COR-L47 (cell line): ENCODE results near the gene FAM118B.

Source experiments
- DNase-seq: peaks from one replicate; lab custom pipeline; 2025; lab: John Stamatoyannopoulos, UW

The FAM118B gene

DNA sequence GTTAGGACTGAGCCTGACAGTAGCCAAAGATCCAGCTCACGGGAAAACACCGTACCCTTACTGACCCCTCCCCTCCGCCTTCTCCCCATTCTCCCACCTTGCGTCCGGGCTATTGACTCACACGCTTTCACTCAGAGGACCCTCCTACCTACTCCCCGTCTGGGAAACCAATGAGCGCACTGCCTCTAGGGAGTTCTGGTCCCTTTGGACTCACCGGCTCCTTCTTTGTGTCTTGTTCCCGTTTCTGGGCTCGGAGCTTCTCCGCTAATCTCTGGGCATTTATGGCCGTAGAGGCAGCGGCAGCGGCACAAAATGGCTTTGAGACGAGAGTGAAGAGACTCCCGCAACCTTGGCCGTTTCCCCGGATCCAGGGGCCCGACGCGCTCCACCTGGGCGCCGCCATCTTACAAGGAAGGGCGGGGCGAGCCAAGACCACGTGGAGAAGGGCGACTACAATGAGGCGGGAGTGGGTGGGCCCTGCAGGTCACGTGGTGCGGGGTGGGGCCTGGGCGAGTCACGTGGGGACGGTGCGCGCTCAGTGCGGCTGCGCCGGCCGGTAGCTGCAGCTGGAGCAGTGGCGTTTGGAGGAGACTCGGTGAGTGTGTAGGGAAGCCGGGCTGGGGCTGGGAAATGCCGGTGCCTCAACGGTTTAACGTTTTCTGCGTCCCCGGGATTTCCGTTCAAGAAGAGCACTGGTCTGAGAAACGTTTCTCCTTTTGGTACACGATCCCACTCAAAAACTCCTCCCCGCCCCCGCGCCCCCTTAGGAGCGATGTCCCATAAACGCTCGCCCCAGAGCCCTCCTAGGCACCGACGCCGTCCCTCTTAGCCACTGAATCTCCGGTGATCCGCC is at the start of gene FAM118B, which contains the start of gene RPUSD4:
Gene FAM118B, plus strand, starts transcription at position 547 of the 853 bp plus-strand sequence. CDS start 23,220 bp downstream, outside the sequence.
Gene RPUSD4, minus strand, starts transcription at position 415 of the 853 bp plus-strand sequence. Its CDS starts 12 bp downstream, at position 403.
- peak; percentile 93 for DNase-seq

DNA sequence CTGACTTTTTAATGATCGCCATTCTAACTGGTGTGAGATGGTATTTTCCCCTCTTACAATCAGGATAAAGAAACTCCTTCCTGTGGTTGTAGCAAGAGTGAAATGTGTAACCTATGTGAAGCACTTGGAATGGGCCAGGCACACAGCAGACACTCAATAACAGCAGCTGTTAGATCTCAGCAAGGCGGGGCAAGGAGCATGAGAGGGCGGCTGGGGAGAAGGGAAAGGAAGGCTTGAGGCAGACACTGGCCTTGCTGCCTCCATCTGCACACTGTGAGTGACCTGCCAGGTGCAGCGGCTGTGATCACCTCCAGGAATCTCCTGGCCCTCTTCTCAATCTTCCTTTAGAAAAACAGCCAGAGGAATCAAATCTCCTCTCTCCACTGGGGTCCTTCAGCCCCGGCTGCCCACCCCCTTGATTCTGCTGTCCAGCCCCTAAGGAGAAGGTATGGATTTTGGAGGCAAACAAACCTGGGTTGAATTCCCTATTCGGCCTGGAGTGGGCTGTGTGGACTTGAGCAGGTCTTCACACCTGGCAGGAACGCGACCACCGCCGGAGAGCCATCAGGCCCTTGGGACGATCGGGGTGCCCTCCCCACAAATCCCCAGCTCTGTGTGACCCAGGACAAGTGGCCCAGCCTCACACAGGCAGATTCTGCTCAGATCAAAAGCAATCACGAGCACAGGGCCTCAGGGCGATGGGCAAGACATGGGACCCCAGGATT is 49.1 kb upstream of the FAM118B start:
- no peak for DNase-seq

DNA sequence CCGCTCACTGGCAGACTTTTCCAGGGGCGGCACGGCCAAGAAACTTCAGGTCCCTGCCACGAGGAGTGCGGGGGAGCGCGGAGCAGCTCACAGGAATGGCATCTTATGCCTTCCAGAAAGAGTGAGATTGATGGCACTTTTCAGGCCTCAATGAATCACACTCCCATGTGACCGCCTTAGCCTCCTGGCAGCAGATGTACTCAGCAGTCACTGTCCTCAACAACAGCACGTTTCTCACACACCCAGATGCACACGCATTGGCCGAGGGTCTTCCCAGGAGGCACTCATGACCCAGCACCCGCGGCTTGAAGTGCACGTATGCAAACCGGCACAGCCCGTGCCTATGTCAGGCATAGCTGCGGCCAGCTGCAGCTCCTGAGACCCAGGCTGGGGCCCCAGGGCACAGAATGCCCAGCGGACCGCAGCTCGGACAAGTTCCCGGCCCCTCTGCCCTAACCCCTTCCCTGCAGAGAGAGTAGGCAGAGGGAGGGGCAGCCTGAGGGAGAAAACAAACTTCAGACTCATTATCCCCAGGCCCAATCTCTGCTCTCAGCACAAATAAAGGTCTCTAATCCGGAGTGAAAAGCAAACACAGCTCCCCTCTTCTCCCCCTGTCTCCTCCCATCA is 48.4 kb upstream of the FAM118B start:
- no peak for DNase-seq

DNA sequence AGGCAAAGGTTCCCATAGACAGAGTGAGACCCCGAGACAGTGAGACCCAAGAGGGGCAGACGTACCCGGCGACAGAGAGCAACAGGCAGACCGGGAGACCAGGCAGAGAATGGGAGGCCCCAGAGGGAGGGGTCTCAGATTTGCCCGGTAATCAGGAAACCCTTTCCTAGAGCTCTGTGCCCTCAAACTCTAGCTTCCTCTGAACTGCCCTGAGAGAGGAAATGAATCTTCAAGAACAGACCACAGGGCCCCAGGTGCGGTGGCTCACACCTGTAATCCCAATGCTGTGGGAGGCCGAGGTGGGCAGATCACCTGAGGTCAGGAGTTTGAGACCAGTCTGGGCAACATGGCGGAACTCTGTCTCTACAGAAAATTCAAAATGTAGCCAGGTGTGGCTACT is 47.8 kb upstream of the FAM118B start:
- no peak for DNase-seq

DNA sequence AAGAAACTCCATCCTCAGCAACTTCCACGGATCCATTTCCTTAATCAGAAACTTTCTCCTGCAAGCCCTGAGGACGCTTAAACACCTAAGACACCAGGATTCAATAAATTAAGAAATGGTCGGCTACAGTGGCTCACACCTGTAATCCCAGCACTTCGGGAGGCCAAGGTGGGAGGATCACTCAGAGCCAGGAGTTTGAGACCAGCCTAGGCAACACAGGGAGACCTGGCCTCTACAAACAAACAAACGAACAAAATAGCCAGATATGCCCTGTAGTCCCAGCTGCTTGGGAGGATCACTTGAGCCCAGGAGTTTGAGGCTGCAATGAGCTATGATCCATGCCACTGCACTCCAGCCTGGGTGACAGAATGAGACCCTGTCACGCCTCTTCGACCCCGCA is 46.8 kb upstream of the FAM118B start:
- DNase-seq, result no peak

DNA sequence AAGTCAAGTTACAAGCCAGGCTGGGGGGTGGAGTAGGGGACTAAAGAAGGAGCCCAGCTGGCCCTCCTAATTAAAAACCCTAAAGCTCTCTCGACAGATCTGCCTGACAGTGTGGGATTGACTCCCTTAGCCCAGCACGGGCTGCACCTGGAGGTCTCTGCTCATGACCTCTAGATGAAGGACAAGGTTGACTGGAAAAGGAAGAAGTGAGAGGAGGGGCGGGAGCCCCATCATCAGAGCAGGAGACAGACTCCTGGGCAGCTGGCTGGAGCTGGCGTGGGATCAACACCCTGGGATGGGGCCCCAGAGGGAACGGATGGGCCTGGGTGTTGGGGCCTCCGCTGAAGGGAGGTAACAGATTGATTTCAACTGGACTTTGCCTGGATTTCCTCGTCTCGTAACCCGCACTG is 46.3 kb upstream of the FAM118B start:
- no peak for DNase-seq

DNA sequence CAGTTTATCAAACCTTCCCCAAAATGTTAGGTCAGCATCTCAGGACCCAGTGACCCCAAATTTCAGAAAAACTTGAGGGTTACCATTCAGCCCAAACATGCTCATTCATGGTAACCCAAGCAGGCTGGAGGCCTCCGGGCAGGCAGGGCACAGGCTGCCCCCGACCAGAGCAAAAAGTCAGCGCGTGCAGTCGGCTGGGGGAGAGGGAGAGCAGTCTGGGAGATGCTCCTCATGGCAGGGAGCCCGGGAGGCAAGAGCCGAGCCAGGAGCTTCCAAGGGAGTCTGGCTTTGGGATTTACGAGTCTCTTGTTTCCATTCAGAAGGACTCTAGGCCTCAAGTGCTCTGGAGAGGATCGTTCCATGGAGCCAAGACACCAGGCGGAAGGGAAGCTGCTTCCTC is 45.8 kb upstream of the FAM118B start:
- no peak for DNase-seq

DNA sequence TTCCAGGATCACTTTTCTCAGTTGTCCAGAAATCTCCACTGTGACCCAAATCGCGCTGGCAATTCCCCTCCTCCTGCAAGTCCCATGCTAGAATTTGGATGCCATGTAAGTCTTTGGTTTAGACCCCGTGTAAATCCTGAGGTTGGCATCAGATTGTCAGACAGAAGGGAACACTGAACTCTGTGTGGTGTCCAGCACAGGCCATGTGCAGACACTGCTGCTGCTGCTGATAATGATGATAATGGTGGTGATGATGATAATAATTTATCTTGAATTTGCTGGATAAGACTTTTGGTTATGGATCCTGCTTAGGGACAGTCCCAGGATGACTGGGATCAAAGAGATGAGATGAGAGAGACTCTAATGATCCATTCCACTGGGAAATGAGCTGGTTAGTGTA is 45.2 kb upstream of the FAM118B start:
- DNase-seq, result no peak

DNA sequence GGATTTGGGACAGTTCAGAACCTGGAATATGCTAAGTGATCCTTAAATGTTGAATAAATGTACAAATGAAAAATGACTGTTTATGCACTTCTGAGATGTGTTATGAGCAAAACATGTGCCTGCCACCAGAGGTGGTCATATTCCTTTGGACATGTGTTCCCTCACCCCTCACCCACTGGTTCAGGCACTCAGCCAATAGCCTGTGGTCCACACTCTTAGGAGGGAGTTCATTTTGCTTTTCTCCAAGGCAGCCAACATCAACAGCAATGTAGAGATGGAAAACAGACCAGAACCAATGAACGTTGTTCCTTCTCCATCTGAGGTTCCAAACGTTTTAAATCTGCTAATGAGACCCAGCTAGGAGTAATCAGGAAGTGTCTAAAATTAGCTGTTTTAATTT is 44.1 kb upstream of the FAM118B start:
- peak; percentile 26 for DNase-seq

DNA sequence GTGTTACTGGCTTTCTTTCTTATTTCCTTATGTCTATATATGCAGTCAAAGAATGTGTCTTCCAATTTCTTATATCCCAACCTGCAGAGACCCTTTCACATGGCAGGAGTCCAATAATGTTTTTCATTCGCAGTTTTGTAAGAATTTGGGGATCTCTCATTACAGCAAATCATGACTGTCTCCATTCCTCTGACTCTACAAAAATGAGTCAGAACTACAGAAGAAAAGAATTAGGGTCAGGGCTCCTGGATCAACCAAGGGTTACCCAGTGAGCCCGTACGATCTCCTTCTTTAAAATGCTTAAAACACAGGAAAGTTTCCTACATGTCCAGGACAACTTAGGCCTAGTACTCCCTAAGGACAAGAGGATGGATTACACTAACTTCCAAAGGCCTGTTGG is 42.3 kb upstream of the FAM118B start:
- DNase-seq, result no peak

DNA sequence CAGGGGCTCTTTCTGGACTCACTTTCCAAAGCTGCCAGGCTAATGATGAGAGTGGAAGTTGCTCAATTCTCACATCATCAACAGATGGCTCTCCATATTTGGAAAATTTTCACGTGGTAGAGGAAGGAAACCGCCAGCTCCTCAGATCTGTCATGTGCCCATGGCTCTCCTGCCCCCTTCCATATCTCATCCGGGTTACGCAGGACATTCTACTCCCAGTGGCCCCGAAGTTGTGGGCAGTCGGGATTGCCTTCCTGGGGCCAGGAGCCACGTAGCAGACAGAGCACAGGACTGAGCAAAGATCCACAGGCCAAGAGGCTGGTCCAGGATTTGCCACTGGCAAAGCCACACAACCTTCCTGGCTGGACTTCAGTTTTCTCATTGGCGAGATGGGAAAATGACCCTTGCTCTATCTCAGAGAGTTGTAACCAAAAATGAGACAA is 39.0 kb upstream of the FAM118B start:
- DNase-seq, result no peak

DNA sequence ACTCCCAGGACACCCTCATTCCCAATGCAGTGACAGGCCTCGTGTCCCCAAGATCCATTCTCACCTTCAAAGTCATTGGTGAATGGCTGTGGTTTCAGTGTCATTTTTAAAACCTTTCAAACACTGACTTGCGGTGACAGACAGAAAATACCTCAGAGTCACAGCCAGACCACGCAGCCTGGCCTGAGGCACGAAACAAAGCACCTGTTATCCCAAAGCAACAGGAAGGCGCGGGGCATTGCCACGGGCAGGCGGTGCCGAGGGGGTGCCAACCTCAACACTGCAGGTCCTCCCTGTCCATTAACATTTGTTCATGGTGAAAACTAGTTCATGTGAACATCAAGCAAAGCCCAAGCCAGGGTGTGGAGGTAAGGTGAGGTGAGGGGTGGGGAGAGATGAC is 38.3 kb upstream of the FAM118B start:
- DNase-seq, result no peak

DNA sequence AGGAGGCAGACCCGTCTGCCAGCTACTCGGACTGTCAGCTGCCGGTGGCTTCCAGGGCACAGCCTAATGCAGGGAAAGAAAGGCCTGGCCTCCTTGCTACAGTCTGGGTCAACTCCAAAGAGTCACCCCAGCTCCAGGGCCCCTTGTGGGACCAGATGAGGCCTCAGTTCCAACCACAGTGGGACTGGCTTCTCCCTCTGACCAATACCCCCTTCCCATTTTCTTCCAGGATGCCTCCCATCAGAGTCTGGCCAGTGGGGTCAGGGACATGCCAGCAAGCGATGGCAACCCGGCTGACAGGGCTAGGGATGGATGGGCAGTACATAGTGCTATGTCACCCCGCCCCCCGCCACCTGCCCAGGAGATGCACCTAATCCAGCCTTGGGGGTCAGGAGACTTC is 36.8 kb upstream of the FAM118B start:
- no peak for DNase-seq

DNA sequence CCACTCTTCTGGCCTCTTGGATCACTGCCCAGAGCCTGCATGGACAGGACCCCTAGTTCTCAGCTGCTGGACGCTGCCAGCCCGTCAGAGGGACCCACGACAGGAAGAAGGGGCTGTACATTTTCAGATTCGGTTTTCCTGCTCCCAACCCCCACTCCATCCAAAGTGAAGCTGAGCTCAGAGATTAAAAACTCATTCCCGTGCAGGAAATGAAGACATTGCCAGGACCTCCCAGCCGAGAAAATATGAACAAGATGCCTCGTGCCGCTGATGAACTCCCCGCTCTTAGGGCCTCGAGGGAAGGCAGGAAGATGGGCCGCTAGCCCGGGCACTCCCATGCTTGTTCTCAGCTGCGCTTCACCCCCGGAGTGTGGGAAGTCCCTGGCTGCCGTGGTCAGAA is 36.2 kb upstream of the FAM118B start:
- no peak for DNase-seq

DNA sequence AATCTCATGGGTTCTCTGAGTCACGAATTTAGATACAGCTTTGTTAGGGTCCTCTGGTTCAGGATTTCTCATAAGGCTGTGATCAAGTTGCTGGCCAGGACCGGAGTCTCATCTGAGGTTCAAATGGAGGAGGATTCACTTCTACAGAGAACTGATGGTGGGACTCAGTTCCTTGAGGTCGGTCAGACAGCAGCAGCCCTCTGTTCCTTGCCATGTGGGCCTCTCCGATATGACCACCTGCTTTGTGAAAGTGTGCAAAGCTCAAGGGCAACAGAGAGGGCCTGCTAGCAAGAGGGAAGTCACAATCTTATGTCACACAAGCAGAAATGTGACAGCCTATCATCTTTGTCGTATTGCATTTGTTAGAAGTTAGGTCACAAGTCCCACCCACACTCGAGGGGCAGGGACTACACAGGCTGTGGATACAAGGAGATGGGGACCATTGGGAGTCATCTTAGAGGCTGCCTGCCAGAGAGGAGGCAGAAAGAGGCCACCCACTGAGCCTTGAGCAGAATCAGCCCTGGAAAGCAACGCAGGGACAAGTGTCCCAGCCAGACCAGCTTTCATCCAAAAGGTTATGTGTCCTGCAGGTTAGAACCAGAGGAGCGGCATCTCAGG is 34.6 kb upstream of the FAM118B start:
- no peak for DNase-seq

DNA sequence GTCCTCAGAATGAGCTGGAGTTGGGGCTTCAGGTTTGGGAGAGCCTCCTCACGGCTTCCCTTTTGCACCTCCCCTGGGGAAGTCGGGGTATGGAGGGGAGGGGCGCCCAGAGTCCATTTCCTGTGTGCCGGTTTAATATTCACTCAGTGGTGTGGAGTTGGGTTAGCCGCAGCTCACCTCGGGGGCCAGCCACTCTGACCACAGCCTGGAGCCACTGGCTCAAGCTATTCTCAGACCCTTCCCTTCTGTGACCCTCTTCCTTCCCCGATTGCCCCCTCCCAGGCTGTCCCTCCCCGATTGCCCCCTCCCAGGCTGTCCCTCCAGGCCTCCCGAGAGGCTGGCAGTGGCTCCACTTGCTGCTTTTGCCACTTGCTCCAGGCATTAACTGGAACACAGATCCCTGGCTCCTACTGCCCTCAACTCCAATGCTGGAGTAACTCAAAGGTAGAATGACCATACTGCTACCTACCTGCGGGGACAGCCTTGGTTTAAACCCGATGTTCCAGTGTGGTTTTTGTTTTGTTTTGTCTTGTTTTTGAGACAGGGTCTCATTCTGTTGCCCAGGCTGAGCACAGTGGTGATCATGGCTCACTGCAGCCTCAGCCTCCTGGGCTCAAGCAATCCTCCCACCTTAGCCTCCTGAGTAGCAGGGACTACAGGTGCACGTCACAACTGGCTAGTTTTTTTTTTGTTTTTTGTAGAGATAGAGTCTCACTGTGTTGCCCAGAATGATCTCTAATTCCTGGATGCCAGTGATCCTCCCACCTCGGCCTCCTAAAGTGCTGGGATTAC is 29.4 kb upstream of the FAM118B start:
- DNase-seq, result no peak

DNA sequence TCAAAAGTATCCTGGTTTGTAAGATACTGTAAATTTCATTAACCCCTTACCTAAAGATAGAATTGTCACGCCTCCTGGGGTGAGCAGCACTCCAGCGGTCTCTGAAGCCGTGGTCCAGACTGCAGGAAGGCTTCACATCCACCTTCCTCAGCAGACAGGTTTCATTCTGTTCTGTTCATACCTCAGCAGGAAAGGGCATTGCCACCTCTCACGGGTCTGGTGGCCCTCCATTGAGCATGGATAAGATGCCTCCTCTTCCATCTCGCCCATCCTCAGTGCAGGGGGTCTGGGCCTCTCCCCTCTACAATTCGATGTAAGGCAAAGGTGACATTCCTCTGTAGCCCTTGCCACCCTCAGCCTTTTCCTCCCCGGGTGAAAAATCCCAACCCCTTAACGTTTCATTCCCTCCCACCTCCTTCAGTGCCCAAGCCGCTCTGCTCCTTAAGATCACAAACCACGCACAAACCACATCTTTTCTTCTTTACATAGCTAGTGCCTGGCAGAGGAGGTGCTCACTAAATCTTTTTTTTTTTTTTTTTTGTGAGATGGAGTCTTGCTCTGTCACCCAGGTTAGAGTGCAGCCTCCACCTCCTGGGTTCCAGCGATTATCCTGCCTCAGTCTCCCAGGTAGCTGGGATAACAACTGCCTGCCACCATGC is 28.7 kb upstream of the FAM118B start:
- DNase-seq, result no peak

DNA sequence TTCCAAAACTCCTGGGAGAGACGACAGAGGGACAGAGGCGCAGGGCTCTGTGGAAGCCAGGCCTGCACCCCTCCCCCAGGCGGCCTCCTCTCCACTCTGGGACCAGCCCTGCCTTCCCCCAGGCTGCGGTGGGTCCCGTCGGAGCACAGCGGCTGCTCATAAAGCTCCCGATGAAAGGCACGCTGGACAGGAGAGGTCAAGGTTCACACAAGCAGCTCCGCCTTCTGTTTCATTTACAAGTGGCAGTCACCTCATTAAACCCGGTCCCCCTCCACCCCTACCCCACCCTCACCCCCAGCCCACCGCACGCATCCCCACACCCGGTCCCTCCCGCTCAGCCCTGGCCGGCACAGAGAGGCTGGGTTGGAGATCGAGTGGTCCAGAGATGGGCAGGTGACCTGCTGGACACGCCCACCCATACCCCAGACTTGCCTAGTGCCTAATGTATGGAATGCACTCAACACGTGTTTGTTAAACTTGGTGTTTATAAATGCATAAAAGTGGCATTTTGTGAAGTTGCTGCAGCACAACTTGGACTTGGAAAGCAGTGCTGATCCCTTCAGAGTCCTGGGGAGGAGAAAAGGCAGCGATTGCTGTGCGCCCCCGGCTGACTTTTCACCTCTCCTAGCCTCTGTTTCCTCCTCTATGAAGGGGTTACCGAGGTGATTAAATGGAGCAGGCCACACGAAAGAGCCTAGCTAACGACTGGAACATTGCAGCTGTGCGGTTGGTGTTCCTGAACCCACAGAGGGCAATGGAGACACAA is 26.1 kb upstream of the FAM118B start:
- no peak for DNase-seq

DNA sequence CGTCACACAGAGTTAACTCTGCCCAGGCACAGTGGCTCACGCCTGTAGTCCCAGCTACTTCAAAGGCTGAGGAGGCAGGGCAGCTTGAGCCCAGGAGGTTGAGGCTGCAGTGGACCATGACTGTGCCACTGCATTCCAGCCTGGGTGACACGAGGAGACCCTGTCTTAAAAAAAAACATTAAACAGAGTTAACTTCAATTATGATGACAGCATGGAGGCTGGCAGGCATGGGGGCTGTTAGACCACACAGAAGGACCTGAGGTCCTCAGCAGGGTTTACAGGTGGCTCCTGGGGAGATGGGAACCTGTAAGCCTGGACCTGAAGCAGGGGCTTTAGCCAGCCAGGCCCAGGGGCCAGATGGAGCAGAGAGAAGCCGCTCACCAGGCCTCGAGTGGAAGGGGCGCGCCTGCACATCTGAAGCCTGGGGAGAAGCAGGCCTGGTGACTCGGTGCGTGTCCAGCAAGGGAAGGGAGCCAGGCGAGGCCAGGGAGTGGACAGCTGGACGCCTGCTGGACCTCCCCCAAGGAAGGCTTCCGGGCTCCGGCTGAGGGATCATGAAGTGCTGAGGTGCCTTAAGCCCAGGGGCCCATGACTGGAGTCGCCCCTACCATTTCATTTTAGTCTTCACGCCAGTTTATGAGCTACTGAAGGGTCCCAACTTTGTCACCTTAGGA is 25.4 kb upstream of the FAM118B start:
- DNase-seq, result no peak
